Measurements from ENCODE around the gene ANKEF1.
"Not testable (repeated sequence)": the region's sequence is repeated elsewhere in the genome, so short reads cannot be mapped to it uniquely, and the experiment has no call there.

The ANKEF1 gene

DNA sequence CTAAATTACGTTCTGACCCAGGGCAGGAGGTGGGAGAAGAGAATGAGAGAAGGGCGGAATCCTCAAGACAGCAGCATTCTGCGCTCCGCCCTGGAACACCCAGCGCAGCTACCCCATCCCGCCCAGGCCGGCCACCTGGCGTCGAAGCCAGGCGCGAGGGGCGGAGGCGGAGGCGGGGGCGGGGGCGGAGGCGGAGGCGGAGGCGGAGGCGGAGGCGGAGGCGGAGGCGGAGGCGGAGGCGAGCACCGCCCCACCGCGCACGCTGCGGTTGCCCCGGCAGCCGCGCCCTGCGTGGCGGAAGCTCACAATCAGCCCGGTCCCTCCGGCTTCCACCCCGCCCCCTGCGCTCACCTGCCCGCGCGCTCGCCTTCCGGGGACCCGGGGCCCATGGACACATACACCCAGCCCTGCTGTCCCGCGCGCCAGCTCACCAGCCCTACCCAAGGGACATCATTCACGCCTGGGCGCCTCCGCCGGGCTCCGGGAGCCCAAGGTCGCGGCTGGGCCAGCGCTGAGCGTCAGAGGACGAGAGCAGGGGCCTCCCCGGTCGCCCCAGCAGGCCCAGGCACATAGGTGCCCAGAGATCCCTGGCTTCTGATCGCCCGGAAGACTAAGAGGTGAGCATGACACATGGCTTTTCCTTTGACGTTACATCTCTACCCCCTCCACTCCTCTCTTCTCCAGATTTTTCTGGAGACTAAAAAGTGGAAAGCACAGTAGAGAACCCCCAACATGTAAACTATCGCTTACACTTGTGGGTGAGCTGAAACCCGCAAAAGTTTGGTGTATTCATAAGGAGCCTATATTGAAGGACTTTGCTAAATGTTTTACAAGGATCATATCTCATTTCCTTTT is at the start of gene ANKEF1:
Gene ANKEF1, plus strand, starts transcription at position 271 of the 855 bp plus-strand sequence. CDS start 3,315 bp downstream, outside the sequence.
- DNase-seq: no peak

DNA sequence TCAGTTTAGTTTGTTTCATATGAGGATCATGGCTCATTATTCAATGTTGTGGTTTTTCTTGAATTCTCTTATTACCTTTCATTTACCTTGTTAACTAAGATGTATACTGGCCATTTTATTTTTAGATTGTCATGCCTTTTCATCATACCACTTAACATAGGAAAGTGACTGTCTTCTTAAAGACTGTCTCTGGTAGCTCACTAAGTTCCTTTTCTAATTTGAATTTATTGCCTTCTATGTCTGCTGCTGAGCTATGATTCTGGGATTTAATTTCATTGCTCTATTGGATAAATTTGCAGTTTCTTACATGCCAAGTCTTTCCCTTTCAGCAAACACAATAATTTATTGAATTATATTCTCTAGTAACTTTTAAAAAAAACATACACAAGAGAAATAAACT is 49.5 kb upstream of the ANKEF1 start:
- no peak for DNase-seq

DNA sequence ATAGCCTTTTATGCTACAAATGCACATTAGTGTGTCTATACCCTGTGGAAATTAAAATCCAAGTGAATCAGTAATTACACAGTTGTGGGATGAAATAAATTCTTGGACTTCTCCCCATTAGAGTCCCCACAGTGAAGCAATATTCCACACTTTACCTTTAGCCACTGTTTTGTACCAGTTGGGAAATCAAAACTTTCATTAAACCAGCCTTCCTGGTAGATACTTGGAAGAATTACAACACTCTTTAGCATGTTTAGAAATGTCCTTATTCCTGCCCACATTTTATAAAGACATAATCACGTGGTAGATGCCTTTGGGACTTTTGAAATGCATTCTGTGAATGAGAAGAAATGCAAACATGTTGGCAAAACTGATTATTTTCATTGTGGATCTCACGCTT is 49.0 kb upstream of the ANKEF1 start:
- no peak for DNase-seq

DNA sequence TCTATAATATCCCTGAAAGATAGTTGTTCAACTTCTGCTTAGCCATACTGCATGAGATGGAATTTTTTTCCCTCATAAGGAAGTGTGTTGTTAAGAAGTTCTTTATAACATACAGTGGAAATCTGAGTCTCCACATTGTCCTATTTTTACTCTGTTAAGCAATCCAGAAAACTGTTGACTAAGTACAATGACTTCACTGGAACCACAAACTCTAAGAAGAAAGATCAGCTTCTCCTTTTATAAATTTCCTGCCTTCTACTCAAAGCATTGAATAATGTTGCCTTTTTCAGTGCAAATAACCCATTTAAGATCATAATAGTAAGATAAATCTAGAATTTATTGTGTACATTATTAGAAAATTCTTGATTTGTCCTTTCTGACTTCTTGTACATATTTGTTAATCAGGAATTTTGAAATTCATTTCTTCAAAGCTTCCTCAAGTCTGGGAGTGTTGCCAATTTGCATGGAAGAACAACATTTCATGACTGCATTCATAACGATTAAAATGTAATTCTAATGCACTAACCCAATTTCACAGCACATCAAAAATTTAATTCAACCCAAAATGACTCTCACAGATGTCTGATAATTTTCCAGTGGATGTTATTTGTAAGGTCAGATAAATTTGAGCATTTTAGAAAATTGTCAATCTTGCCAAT is 45.6 kb upstream of the ANKEF1 start:
- no peak for DNase-seq

DNA sequence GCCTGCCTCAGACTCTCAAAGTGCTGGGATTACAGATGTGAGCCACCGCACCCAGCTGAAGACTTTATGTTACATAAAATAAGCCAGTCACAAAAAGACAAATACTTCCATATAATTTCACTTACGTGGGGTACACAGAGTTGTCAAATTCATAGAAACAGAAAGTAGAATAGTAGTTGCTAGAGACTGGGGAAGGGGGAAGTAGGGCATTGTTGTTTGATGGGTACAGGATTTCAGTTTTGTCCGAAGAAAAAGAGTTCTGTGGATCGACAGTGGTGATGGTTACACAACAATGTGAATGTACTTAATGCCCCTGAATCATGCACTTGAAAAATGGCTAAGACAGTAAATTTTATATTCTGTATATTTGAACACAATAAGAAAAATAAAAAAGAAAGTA is 41.6 kb upstream of the ANKEF1 start:
- no peak for DNase-seq

DNA sequence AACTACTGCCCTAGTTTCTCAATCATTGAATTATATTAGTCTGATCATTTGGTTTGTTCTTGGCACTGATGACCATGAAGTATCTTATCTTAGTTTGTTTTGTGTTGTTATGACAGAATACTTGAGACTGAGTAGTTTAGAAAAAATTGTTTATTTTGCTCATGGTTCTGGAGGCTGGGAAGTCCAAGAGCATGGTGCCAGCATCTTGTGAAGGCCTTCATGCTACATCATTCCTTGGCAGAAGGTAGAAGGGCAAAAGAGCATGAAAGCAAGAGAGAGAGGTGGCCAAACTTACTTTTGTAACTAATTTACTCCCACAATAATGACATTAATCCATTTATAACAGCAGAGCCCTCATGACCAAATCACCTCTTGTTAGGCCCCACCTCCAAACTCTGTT is 40.1 kb upstream of the ANKEF1 start:
- DNase-seq: no peak

DNA sequence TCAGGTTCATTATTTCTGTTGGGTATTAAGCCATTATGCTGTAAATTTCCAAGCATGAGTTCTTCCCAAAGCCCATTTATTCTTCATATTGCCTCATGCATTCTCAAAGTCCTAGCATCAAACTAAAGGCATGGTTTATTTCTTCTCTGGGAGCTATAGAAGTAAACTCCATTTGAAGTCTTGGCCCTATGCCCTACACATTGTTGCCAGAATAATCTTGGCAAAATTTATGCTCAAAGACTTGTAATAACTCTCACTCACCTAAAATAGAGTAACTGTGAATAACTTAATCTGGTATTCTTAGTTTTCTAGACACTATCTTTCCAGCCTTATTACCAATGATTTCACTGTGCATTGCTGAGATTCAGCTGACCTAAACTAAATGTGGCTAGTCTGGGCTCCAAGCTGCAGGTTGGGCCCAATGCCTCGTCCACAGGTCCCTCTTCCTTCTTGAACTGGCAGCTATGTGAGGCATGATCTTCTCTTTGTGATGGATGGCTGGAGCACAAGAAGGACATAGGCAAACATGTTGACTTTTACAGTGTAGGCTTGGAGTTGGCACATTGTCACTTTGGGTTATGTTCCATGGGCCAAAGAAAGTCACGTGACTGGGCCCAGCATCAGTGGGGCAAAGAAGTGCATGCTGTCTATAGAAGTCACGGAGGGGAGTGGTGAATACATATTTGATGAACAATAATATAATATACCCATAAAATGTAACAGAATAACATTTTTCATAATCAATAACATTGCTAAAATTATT is 39.1 kb upstream of the ANKEF1 start:
- DNase-seq: no peak

DNA sequence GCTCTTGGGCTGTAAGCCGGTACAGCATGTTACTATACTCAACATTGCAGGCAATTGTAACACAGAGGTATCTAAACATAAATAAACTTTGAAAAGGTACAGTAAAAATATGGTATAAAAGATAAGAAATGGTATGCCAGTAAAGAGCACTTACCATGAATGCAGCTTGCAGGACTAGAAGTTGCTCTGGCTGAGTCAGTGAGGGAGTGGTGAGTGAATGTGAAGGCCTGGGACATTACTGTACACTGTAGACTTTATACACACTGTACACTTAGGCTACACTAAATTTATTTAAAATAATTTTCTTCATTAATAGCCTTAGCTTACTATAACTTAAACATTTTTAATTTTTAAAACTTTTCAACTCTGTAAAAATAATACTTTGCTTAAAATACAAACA is 37.8 kb upstream of the ANKEF1 start:
- peak; percentile 25 for DNase-seq

DNA sequence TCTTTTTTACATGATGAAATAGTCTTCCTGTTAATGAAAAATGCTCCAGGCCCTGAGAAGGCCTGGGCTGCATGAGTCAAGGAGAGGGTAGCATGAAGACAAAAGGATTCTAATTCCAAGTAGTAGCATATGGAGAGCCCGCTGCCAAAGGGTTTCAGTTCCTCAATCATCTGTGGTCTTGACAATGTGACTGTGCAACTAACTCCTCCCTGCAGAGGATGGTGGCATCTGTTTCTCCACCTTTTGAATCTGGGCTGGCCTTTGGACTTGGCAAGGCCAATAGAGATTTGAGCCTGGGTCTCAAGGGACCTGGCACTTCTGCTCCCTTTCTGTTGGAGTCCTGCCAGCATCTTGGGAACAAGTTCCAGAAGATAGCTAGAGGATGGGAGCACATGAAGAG is 35.1 kb upstream of the ANKEF1 start:
- DNase-seq: no peak

DNA sequence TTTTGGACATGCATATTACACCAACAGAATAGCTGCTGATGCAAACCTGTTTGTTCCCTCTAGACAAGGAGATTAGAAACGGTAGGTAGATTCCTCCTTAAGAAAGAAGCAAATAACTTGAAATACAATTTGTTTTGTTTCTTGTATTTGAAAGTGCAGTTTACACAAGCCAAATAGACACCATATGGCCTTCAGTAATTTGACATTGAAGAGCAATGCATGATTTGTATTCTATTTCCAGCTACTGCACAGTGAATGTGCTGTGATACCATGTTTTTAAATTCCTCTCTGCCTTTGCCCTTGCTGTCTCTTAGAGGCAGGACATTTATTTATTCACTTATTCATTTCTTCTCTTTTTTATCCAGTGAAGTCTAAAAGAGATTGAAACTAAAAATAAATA is 31.9 kb upstream of the ANKEF1 start:
- DNase-seq: no peak

DNA sequence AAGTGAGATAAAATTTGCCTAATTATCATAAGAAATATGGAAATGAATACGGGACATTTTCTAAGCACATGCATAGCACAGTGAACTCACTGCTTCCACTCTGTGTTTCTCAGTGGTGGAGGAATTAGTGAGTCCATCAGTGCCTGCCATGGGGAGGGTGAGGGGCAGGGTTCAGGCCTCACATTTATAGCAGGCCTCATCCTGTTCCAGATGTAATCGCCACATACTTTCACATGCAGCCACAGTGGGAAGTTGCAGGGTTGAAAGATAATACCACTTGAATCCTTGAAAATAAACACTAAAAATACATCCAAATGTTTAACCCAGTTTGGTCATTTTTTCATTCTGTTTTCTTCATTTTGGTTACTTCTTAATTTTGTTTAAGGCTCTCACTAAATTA is 29.9 kb upstream of the ANKEF1 start:
- no peak for DNase-seq

DNA sequence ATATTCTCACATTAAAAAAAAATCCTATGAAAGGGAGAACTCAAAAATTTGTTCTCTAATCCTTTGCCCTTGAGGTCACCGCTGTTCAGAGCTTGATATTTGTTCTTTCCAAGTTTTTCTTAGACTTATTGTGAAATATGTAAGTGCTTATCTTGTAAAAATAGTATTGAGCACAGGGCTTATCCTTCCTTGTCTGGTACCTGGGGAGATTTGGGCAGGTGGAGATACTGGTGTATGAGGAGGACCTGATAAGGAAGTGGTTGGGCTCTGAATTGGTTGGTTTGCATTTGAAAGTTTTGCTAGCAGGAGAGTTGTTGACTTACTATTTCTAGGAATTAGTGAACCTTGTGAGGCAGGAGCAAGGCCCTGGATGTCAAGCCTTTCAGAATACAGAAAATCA is 28.9 kb upstream of the ANKEF1 start:
- DNase-seq: no peak

DNA sequence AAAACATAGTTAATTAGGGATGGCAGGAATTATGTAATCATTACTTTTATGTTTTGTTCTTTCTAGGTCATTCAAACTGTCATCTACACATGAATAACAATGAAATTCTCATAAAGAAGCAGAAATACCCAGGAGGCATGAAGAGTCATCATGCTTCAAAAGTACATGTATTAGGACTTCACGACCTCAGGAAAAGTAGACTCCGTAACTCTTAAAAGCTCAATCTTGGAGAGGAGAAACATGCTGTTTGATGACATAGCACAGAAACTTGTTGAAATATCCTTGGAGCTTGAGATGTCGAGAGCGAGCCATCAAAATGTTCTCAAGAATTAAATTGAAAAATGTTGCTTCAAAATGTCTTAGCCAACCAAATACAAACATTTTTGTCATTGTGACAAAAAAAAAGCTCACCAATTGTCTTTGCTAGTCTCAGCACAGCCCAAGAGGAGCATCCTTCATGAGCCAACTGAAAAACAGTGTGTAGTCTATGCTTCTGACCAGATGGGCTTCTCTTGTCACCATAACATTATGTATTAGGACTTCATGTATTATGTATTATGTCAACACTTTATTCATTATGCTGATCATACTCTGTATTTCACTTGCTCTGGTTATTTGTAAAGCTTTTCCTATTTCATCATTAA is 28.2 kb upstream of the ANKEF1 start:
- no peak for DNase-seq

DNA sequence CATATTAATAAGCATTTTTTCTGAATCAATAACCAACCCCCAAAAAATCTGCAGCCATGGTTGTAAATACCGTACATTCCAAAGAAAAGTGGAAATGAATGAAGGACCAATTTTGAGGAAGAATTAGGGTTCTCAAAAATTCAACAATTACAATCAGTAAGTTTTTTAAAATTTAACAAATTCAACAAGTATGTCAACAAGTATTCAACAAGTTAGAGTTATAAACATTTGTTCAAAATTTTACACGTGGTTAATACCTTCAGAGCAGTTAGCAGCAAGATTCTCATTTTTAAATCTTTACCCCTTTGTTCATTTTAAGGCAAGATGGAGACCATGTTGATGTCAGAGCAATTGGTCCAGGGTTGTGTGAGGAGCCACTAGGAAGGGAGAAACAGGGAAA is 27.6 kb upstream of the ANKEF1 start:
- no peak for DNase-seq

DNA sequence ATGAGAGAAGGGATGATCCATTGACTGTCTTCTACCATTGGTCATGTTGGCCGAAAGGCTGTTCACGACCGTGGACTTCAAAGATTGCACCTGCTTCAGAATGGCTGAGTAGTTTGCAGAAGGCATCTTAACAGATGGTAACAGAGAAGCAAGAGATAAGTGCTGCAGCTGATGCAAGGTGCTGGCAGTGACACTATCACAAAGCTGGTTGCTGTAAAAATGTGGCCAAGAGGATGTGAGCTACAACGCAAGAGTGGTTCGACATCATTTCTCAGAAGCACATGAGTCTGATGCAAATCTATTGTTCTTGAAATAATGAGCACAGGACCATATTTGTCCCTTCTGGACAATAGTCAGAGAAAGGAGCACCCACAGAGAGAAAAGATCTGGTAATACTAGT is 27.0 kb upstream of the ANKEF1 start:
- DNase-seq: no peak

DNA sequence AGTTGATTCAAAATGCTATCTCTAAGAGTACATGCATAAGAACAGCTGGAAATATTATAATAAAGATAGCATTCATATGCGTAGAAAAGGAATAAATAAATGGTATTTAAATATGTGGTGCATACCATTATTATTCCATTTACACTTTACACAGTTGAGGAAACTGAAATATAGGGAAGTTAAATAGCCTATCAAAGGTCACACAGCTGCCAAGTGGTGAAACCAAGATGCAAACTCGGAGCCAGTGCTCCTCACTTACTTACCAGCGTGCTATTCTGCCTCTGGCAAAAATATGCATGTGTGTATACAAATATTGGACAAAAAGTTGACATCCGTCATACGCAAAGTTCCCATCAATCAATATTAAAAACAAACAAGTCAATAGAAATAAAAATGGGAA is 22.3 kb upstream of the ANKEF1 start:
- no peak for DNase-seq

DNA sequence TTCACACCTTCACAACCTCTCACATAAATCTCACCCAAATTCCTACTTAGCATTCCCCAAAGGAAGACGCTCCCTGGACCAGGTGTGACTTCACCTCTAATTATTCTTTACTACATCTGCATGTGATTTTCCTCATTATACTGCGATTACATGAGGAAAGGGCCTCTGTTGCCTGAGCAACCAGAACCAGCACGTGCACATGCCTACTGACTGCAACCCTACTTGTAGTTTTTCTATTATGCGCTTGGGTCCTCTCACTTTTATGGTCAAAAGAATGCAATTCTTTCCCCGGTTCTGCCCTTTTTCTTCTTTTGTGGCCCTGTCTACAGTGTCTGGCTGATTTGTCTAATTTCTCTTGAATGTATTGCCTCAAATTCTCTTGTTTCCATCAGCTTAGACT is 20.4 kb upstream of the ANKEF1 start:
- DNase-seq: no peak

DNA sequence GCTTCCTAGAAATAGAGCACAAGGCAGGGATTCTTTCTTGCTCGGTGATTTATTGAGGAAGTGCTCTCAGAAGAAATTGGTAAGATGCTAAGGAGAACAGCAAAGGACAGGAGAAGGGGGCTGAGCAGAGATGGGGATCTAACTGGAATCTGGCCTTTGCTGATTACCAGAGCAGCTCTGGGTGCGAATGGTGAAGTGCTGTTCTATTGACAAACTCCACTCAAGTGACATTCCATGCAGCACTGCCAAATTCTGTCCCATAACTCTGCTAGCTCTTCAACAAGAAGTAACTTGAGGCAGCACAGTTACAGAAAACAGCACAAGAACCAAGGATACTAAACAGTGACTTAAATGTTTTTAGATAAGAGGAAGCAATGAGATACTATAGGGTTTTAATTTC is 13.8 kb upstream of the ANKEF1 start:
- no peak for DNase-seq

DNA sequence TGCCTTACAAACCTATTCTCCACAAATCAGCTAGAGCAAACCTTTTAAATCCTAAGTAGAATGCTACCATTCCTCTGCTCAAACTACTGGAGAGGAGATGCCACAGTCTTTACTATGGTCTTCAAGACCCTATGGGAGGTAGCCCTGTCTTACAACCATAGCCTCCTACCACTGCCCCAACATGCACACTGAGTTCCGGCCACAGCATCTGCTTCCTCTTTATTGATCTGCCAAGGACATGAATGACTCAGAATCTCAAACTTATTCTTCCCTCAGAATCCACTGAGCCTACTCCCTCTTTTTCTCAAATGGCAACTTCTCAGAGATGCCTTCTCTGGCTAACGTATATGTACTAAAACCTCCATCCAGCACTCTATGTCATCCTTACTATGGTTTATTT is 12.2 kb upstream of the ANKEF1 start:
- no peak for DNase-seq

DNA sequence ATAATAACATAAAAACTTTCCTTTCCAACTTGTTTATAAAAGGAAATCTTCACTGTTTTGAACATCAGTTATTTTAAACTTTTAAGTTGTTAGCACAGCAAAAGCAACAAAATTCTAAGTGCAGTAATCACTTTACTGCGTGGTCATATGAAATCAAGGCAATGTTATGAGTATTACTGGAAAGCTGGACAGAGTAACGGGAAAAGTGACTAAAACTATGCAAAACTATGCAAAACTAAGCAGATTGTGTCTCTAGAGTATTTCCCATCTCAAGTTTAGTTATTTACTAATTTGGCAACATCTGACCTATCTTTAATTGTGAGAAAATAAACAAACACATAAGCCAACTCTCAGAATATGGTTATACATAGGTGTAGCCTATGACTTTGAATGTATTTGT is 10.9 kb upstream of the ANKEF1 start:
- DNase-seq: no peak

DNA sequence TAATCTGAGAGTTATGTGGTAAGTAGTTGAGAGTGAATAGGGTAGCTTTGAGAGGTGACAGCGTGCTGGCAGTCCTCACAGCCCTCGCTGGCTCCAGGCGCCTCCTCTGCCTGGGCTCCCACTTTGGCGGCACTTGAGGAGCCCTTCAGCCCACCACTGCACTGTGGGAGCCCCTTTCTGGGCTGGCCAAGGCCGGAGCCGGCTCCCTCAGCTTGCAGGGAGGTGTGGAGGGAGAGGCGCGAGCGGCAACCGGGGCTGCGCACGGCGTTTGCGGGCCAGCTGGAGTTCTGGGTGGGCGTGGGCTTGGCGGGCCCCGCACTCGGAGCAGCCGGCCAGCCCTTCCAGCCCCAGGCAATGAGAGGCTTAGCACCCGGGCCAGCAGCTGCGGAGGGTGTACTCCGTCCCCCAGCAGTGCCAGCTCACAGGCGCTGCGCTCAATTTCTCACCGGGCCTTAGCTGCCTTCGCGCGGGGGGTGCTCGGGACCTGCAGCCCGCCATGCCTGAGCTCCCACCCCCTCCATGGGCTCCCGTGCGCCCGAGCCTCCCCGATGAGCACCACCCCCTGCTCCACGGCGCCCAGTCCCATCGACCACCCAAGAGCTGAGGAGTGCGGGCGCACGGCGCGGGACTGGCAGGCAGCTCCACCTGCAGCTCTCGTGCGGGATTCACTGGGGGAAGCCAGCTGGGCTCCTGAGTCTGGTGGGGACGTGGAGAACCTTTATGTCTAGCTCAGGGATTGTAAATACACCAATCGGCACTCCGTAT is 3.2 kb upstream of the ANKEF1 start:
- DNase-seq: not testable (repeated sequence)

DNA sequence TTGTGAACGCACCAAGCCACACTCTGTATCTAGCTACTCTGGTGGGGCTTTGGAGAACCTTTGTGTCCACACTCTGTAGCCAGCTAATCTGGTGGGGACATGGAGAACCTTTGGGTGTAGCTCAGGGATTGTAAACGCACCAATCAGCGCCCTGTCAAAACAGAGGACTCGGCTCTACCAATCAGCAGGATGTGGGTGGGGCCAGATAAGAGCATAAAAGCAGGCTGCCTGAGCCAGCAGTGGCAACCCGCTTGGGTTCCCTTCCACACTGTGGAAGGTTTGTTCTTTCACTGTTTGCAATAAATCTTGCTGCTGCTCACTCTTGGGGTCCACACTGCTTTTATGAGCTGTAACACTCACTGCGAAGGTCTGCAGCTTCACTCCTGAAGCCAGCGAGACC is 2.5 kb upstream of the ANKEF1 start:
- not testable (repeated sequence) for DNase-seq
